GM19328 (cell line): Measurements from ENCODE around the gene ATXN1.
A peak's percentile ranks its signal among the peaks of the same experiment; 100 is the strongest.

Experiments used
- ATAC-seq: cut with Tn5 transposase; IDR thresholded peaks from one replicate; pipeline ENCODE4 v1.9.1; 2021; ENCODE audit warnings: mild to moderate bottlenecking, moderate library complexity; ENCODE audit not compliant: unreplicated experiment

The ATXN1 gene

GRCh38 chr6:16432075-16433032, 328.9 kb downstream of the ATXN1 start:
- ATAC-seq: peak; percentile 63

DNA sequence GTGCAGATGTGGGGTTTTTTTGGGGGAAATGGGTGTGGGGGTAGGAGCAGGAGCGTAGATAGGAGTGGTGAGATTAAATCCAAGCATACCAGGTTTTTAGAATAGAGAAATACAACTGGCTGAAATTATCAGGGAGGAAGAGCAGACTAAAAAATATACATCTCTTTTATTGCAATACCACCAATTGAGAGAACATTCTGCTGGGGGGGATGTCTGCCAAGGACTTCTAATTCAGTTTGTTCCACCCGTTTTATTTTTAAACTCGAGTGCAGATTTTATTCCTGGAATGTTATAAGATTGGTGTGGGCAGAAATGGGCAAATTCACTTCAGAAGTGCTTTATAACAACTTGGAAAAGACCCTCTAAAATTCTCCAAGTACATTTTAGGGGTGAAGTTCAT, 330.2 kb downstream of the ATXN1 start:
- no peak for ATAC-seq

- no peak for ATAC-seq
Measured at GRCh38 chr6:16430391-16431089, 330.7 kb downstream of the ATXN1 start.

GRCh38 chr6:16429669-16430068, 331.6 kb downstream of the ATXN1 start:
- no peak for ATAC-seq

GRCh38 chr6:16427124-16427523, 334.1 kb downstream of the ATXN1 start:
- ATAC-seq: no peak

DNA sequence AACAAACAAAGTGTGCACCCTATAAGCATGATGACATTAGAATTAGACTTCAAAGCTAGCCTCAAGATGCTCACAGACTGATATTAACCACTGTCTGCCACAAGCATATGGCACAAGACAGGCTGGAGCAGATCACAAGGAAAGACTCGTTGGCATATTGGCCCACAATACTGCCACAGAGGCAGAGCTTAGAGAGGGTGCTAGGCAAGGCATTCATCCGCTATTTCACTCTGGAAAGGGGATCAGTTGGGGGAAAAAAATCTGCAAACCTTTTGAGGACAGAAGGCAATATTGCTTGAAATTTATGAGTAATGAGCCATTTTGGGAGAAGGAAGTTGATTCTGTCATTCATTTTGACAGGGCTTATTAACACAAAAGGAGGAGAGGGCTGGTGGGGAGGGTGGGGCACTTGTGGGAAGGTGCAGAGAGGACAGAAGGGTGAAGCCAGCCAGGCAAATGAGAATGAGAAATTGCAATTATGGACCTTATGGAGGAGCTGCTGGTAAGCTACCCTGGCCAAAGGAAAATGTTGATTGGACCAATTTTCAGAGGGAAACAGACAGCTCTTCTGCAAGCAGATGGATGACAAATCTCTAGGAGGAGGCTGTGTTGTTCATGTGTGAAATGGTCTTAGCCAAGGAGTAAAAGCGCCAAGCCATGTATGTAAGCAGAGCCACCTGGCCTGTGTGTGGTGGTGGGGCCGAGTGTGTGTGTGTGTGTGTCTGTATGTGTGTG, 335.2 kb downstream of the ATXN1 start:
- no peak for ATAC-seq

DNA sequence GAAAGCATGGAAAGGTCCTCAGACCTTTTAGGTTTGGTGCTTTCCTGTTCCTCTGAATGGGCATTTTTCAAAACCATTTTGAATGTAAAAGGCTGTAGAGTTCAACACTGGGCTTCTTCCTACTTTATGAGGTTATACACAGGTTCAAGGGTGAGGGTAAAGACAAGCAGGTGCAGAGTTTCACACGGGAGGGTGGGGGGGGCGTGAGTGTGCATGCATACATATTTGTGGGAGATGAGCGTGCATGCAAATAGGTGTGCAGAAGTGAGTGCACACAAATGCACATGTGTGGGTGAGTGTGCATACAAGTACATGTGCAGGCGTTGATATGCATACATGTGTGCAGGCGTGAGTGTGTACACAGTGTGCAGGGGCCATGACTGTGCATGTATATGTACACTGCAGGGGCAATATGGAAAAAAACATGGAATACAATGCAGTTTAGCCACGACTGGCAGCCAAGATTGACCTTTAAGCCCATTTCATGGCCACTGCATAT, 339.7 kb downstream of the ATXN1 start:
- ATAC-seq: peak; percentile 6

- peak; percentile 58 for ATAC-seq
Measured at GRCh38 chr6:16420715-16421461, 340.4 kb downstream of the ATXN1 start.

DNA sequence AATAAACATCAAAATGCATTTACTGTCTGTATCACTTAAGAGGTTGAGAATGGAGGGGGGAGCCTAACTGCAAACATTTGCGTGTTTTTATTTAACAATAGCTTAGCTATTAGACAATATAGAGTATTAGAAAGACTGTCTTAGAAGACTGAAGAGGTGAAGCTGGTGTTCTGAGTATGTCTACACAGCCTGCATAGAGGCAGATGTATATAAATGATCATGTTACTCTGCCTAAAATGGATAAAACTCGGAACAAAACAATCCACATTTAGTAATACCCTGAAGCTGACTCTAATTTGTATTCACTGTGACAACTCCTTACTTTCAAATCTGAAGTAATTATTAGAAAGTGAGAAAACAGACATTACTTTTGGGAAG, 340.9 kb downstream of the ATXN1 start:
- ATAC-seq: peak; percentile 9

DNA sequence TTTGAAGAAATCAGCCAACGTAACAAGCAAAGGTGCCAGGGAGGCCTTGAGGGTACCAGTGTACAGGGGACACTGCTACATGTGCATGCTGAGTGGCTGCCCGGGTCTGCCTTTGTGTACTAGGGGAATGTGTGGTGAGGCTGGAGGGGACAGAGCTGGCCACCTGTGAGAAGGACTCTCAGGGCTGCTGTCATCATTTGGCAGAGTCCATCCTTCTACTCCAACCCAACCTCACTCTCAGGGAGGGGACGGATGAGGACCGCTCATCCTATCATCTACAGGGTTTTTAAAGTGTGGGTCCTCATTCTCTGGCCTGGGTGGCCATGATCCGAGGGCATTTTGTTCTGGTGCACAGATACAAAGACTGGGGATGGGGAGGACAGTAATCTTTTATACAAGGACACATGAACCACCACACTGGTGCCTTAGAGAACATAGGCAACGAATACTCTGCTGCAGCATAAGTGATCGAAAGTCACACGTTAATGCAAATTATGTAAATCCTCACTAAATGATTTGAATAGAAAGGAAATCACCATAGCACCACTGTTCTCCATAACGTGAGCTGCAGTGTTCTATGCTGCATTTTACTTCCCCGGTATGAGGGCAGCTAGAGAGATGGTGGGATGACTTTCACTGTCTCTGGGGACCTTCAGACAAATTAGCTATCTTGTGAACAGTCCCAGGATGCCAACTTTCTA, 341.5 kb downstream of the ATXN1 start:
- ATAC-seq: peak; percentile 62

DNA sequence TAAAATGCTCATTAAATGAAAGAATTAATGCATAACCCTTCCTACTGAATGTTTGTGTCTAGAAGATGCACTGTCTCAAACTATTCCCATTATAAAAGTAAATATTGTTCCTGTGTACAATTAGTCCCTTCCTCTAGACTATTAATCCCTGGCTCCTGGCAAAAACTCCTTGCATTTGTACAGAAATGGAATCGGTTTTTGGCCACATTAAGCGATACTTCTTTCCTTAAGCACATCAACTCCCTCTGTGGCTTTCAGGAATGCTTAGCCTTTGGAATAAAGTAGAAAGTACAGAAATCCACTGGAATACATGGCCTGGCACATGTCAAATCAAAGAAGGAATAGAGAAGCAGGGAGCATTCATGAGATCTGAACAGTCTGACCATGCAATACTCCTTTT, 343.1 kb downstream of the ATXN1 start:
- ATAC-seq: no peak

DNA sequence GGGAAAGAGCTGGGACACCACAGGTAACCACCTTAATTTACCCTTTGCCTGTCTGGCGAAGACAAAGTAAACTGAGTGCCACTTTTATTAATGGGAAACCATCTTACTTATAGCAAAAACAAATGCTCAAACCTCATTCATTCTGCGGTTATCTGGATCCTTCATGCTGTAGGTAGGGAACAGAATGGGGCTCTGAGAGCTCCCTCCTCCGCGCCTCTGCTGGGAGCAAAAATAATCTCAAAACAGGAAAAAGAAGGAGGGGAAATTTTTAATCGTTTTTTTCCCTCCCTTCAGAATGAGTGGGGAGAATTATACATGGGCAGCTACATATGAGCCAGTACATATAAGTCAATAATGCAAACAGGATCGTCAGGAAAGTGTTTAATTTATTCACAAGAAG, 345.6 kb downstream of the ATXN1 start:
- no peak for ATAC-seq

GRCh38 chr6:16414205-16414604, 347.1 kb downstream of the ATXN1 start:
- peak; percentile 61 for ATAC-seq

DNA sequence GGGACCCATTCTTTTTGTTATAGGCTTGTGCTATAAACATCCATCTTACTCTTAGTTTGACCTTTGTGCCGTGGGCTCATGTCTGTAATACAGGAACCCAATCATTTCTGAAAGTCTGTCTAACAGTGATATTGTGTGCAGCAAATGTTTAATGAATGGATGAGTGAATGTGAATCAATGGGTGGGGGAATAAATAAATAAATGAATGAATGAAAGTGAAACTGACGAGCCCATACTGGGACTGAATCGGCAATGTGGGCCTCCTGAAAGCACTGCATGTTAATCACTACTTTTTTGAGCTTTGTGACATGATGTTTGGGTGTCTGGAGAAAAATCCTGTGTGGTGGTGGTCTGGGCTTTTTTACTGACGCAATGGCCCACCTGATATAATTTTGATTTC, 347.9 kb downstream of the ATXN1 start:
- ATAC-seq: no peak

DNA sequence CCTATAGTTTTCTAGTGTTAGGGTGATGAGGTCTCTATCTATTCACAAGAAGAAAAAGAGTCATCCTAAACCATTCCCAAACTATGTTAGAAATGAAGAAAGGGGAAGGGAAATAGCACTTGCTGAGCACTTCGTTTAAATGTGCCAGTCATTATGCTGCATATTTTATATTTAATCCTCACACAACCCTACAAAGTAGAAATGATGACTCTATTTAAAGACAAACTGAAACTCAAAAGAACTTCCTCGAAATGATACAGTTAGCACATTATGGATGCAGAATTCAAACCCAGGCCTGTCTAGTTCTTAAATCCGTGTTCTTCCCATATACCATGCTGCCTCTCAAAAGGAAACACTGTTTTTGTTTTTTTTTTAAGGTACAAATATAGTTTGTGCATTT, 348.3 kb downstream of the ATXN1 start:
- ATAC-seq: no peak

DNA sequence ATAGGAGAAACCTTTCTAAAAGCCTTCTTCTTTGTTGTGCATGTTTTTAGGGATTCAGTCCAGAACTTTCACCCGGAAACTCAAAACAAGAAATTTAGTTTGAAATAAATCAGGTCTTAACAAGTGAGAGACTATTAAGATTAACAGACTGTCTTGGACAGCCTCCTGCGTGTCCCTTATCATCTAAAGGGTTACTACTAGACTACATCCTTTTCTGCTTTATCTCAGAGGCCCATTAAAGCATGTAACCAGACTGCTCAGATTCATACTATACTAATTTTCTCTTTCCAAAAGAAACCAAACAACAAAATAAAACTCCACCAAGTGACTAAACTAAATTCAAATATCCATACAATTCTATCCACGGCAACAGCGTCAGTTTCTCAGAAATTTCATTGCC, 349.1 kb downstream of the ATXN1 start:
- no peak for ATAC-seq

- no peak for ATAC-seq
Measured at GRCh38 chr6:16409531-16410441, 351.5 kb downstream of the ATXN1 start.

- ATAC-seq: no peak
Measured at GRCh38 chr6:16408766-16409165, 352.5 kb downstream of the ATXN1 start.

DNA sequence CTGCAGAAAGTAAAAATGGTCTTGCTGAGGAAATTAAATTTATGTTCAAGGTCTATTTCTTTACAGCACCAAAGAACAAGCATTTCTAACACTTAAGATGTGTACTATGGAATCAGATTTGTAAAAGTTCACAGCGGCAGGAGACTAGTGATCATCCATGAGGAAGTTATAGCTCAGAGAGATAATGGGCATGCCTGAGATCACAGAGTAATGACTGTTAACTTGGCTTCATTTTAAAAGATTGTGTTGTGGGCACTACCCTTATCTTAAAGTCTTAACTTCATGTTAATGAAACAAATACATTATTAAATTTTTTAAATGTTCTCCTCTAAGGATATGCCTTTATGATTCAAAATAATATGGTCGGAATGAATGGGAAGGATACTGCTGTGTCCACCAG, 354.3 kb downstream of the ATXN1 start:
- ATAC-seq: no peak
